Mucosa of stomach (tissue), 1 donor: ENCODE data around the gene PEX5L.

Experiments
- H3K27me3 ChIP-seq: one replicate; pipeline ENCODE4 v1.7.0; 2013; ENCODE audit warnings: mild to moderate bottlenecking, low read length; ENCODE audit not compliant: control insufficient read depth, insufficient read depth
- H3K36me3 ChIP-seq: one replicate; pipeline ENCODE4 v1.7.0; 2013; ENCODE audit warnings: low read length; ENCODE audit not compliant: control insufficient read depth, insufficient read depth
- H3K4me1 ChIP-seq: one replicate; pipeline ENCODE4 v1.7.0; 2013; ENCODE audit warnings: mild to moderate bottlenecking, low read length; ENCODE audit not compliant: control insufficient read depth, insufficient read depth
- H3K4me3 ChIP-seq: one replicate; pipeline ENCODE4 v1.7.0; 2013; ENCODE audit warnings: low read length
- H3K9ac ChIP-seq: one replicate; pipeline ENCODE4 v1.7.0; 2013; ENCODE audit warnings: mild to moderate bottlenecking, low read length, moderate library complexity
- H3K9me3 ChIP-seq: one replicate; pipeline ENCODE4 v1.7.0; 2013; ENCODE audit warnings: mild to moderate bottlenecking, low read length, moderate library complexity; ENCODE audit not compliant: control insufficient read depth
- donor health status: Pancreatic carcinoma.

Gene PEX5L

DNA sequence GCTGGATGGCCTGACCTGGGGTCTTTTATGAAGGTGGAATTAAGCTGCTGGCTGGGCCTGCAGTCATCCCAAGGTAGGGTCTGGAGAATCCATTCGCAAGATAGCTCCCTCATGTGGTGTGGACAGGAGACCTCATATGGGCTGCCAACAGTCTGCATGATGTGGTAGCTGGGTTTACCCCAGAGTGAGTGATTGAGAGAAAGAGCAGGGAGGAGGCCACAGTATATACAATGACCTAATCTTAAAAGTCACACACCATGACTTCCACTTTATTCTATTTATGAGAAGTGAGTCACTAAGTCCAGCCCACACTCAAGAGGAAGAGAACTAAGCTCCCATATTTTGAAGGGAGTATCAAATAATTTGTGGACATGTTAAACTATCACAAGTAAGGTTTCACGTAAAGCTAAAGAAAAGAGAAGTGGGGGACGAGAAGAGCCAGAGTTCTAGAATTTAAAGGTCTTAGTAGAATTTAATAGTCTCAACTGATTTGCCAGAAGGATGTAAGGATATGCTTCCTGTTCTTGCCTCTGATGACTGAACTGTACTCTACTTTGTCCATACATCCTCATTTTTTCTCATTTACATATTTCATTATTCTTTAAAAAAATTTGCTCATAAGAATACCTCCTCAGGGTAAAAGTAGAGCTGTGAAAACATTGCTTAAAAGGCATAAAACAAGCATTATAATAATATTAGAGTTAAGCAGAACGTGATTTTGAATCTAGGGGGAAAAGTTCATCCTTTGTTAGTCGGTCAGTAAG, 184.4 kb downstream of the PEX5L start:
- no peak overlapping the region for H3K4me3 ChIP-seq
- no peaks in the 10 kb centered on the region for H3K27me3 ChIP-seq
- H3K9ac ChIP-seq, result no peak overlapping the region
- H3K4me1 ChIP-seq, result no peaks in the 10 kb centered on the region
- no peaks in the 10 kb centered on the region for H3K36me3 ChIP-seq
- H3K9me3 ChIP-seq, result no peaks in the 10 kb centered on the region

DNA sequence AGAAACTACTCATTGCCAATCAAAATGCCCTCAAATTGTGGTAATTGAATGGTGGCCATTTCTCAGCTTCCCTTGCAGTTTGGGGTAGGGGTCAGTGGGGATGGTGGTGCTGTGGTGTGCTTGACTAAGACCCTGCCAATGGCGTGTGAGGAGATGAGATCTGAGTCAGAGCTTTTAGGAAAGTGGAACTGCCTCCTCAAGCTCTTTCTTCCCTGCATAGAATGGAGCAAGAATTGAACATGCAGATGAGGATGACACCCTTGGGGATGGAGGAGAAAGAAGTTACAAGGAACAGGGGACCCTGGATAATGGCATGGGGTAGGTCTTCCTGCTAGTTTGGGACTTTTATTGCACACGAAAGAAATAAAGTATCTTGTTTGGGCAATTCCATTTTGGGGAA, 188.0 kb downstream of the PEX5L start:
- H3K4me3 ChIP-seq, result no peak overlapping the region

DNA sequence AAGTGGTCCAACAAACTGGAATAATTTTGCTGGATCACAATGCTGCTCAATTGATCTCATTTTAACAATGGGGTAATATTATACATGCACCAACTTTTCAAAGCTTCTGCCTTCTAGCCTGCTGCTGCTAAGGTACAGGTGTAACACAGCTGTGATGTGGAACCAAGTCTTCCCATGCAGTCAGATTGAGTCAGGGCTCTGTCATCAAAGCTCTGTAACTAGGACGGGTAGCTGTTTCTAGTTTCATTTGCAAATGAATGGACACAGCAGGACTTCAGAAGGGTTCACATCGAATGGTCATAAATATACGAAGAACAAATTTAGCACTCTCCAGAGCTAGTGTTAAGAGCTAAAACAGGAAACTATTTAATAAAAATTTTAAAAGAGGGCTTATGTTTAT, 194.7 kb downstream of the PEX5L start:
- Histone ChIP-seq H3K27me3 (no peaks in the 10 kb centered on the region), H3K4me1 (no peaks in the 10 kb centered on the region), H3K36me3 (no peaks in the 10 kb centered on the region), H3K9ac (no peak overlapping the region), H3K4me3 (no peak overlapping the region), H3K9me3 (no peaks in the 10 kb centered on the region)

More for the DNA sequence above, 188.0 kb downstream of the PEX5L start:
- Histone ChIP-seq H3K9me3 (no peaks in the 10 kb centered on the region), H3K9ac (no peak overlapping the region), H3K4me1 (no peaks in the 10 kb centered on the region), H3K36me3 (no peaks in the 10 kb centered on the region), H3K27me3 (no peaks in the 10 kb centered on the region)

DNA sequence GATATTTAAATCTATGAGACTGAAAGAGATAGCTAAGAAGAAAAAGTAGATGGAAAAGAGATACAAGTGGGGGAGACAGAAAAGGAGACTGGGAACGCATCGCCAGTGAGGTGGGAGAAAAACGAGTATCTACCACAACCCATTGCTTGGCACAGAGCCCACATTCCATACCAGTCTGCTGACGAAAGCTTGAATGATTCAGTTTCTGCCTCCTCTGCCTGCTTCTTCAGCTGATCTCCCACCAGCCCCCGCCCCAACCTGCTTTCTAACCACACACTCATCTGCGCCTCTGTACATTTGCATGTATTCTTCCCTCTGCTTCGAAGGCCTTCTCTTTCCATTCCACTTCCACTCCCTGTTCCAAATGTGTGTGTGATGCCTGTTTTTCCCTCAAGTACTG, 195.8 kb downstream of the PEX5L start:
- no peak overlapping the region for H3K9ac ChIP-seq
- no peak overlapping the region for H3K4me3 ChIP-seq
- H3K4me1 ChIP-seq, result no peaks in the 10 kb centered on the region
- H3K36me3 ChIP-seq, result no peaks in the 10 kb centered on the region
- H3K9me3 ChIP-seq, result no peaks in the 10 kb centered on the region
- H3K27me3 ChIP-seq, result no peaks in the 10 kb centered on the region

DNA sequence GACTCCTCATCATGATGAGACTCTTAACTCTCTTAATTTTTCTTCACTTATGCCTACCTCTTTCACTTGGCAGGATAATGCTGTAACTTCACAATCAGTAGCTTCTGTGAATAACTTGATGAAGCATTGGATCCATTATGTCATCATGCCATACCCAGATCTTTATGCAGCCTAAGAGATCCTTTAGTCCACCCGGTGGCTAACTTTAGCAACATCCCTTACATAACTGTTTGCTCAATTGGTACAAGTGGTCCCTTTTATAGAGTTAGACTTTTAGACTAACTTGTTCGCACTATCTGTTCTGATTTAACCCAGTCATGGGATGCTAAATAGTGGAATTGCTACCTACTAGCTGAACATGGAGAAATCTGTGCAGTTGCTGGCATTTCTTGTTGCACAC, 199.4 kb downstream of the PEX5L start:
- H3K9me3 ChIP-seq, result no peaks in the 10 kb centered on the region
- no peak overlapping the region for H3K4me3 ChIP-seq
- no peaks in the 10 kb centered on the region for H3K4me1 ChIP-seq
- no peak overlapping the region for H3K9ac ChIP-seq
- no peaks in the 10 kb centered on the region for H3K36me3 ChIP-seq
- H3K27me3 ChIP-seq, result no peaks in the 10 kb centered on the region

DNA sequence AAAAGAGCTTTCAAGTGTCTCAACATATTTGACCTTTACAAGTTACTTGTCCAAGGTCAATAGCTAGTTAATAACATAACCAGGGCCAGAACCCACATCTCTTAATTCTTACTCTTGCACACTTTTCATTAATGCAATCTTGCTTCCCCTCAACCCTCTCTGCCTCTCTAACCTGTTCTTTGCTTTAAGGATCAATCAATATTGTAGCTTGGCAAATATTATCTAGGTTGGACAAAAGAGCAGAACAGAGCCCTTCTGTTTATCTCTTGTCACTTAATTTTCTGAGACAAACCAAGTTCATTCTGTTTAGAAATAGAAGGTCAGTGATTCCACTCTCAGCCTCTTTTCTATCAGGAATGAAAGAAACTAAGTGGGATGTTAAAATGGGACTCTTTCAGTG, 203.4 kb downstream of the PEX5L start:
- H3K36me3 ChIP-seq, result no peaks in the 10 kb centered on the region
- H3K27me3 ChIP-seq, result no peaks in the 10 kb centered on the region
- H3K9ac ChIP-seq, result no peak overlapping the region
- H3K9me3 ChIP-seq, result no peaks in the 10 kb centered on the region
- no peaks in the 10 kb centered on the region for H3K4me1 ChIP-seq
- no peak overlapping the region for H3K4me3 ChIP-seq

DNA sequence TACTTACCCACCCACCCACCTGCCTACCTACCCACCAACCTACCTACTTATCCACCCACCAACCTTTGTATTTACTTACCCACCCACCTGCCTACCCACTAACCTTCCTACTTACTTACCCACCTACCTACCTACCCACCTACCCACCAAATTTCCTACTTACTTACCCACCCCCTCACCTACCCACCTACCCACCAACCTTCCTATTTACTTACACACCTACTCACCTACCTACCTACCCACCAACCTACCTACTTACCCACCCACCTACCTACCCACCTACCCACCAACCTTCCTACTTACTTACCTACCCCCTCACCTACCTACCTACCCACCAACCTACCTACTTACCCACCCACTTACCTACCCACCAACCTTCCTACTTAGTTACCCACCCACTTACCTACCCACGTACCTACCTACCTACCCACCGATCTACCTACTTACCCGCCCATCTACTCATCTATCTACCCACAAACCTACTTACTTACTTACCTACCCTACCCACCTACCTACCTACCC, 204.3 kb downstream of the PEX5L start:
- Histone ChIP-seq H3K27me3 (no peaks in the 10 kb centered on the region), H3K4me1 (no peaks in the 10 kb centered on the region), H3K36me3 (no peaks in the 10 kb centered on the region), H3K4me3 (no peak overlapping the region), H3K9ac (no peak overlapping the region), H3K9me3 (no peaks in the 10 kb centered on the region)

DNA sequence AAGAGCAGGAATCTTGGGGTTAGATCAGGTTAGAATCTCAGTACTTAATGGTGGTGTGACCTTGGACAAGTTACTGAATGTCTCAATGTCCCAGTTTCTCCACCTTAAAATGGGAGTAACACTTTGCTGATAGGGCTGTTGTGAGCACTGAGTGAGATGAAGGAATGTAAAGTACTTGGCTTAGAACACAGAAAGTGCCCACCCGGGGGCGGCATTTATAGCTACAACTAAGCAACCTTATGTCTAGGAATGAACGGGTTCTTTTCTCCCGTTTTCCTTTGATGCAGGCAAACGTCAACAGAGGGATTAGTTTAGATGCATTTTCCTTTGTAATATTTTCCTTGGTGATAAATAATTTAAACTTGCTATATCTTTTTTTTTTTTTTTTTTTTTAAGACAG, 207.3 kb downstream of the PEX5L start:
- Histone ChIP-seq H3K36me3 (no peaks in the 10 kb centered on the region), H3K9ac (no peak overlapping the region), H3K27me3 (no peaks in the 10 kb centered on the region), H3K9me3 (no peaks in the 10 kb centered on the region), H3K4me3 (no peak overlapping the region), H3K4me1 (no peaks in the 10 kb centered on the region)

DNA sequence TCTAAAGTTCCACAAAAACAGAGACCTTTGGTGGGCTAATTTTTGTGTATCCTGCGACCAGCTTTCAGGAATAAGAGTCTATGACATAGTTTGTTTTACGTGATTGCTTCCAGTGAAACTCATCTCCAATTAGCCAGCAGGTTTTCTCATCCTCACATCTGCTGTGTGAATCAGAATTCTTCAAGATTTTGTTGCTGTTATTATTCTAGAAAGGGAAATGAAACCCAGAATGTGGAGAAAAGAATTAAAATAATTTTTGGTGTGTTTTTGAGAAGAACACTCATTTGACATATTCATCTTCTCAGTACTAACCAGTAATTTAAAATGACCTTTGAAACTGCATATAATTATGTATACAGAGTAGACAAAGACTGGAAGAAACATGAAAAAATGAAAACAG, 208.0 kb downstream of the PEX5L start:
- H3K4me3 ChIP-seq, result no peak overlapping the region
- no peaks in the 10 kb centered on the region for H3K36me3 ChIP-seq
- no peaks in the 10 kb centered on the region for H3K4me1 ChIP-seq
- H3K27me3 ChIP-seq, result no peaks in the 10 kb centered on the region
- H3K9me3 ChIP-seq, result no peaks in the 10 kb centered on the region
- no peak overlapping the region for H3K9ac ChIP-seq

DNA sequence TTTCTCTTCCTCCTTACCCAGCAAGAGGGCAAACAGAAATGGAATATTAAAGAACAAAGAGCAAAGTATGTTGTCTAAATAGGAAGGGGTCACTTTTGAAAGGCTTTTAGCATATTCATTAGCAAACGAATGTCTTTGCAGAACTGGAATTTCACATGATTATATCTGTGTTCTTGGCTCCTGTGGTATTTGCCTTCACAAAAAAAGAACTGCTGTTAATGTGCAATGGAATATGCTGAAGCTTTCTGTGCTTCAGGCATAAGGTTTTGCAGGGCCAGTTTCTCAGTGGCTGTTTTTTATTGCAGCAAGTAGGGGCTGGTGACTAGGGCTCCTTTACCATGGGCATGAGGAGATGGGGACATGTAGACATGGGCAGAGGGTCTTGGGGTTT, 210.5 kb downstream of the PEX5L start:
- no peaks in the 10 kb centered on the region for H3K27me3 ChIP-seq
- no peaks in the 10 kb centered on the region for H3K36me3 ChIP-seq
- H3K4me1 ChIP-seq, result no peaks in the 10 kb centered on the region
- no peak overlapping the region for H3K4me3 ChIP-seq
- H3K9me3 ChIP-seq, result no peaks in the 10 kb centered on the region
- H3K9ac ChIP-seq, result no peak overlapping the region

DNA sequence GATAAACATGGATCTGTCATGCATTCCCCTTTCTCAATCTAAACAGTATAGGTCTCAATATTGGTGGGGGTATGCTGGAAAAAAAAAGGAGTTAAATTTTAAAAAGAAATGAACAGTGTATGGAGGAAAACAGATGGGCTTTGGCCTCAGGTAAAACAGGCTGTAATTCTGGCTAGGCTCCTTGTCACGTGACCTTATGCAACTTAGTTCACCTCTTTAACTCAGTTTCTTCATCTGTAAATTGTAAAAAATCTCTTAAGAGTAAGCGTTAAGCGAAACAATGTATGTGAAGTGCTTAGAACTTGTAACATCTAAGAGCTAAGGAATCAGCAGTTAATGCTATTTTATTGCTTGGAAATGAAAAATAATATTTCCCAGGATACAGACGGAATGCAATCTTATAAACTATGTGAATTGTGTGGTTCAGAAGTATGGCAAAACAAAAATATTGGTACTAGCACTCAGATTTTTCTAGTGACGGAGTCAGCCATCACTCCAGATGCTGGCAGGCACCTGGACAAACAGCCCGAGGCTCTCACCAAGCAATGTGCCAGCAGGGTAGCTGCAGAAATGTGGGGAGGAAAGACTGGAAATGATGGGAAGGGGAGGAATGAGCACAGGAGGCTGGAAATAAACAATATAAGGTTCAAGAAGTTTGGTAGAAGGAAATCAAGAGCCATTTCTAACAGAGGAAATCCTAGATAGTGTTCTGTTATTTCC, 211.1 kb downstream of the PEX5L start:
- Histone ChIP-seq H3K27me3 (no peaks in the 10 kb centered on the region), H3K4me3 (no peak overlapping the region), H3K9ac (no peak overlapping the region), H3K4me1 (no peaks in the 10 kb centered on the region), H3K9me3 (no peaks in the 10 kb centered on the region), H3K36me3 (no peaks in the 10 kb centered on the region)

DNA sequence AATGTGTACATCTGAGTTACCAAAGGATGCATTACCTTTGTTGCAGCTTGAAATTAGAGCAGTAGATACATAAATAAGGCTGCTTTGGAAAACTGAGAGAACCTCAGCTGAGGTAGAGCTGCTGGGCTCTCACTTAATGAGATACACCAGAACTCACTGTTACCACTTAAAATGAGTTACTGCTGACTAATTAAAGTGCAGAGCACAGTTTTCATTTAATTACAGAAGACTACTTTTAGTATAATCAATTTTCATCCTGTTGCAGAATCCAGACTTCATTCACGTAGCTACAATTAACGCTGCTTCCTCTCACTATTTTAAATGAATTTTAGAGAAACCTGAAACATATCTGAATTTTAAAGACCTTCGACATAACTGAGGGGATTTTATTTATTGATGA, 214.4 kb downstream of the PEX5L start:
- H3K4me3 ChIP-seq, result no peak overlapping the region
- no peaks in the 10 kb centered on the region for H3K27me3 ChIP-seq
- H3K9ac ChIP-seq, result no peak overlapping the region
- H3K36me3 ChIP-seq, result no peaks in the 10 kb centered on the region
- H3K4me1 ChIP-seq, result no peaks in the 10 kb centered on the region
- no peaks in the 10 kb centered on the region for H3K9me3 ChIP-seq
